ENCODE measurements around the gene COL5A1.

Gene COL5A1

GRCh38 chr9:134796882-134797281 lies 155.3 kb downstream of the COL5A1 start:
- H3K4me3 ChIP-seq (ENCODE audit: low read depth, low read length), result no peak overlapping the region
- H3K4me1 ChIP-seq (ENCODE audit: control insufficient read depth, insufficient read depth, low read length, unreplicated experiment), result no peaks in the 10 kb centered on the region
- H3K27me3 ChIP-seq (ENCODE audit: insufficient read depth, low read length), result no peaks in the 10 kb centered on the region

GRCh38 chr9:134800791-134801339 lies 159.3 kb downstream of the COL5A1 start:
- Histone ChIP-seq H3K27ac (ENCODE audit: low read depth, low read length) (no peak overlapping the region), H2AFZ (ENCODE audit: low read length, unreplicated experiment) (no peak overlapping the region), H3K36me3 (ENCODE audit: insufficient read depth, low read length) (peaks cover 38% of the 10 kb centered on the region), H3K79me2 (ENCODE audit: control insufficient read depth, insufficient read depth, low read length, unreplicated experiment) (no peaks in the 10 kb centered on the region), H3K27me3 (ENCODE audit: insufficient read depth, low read length) (no peaks in the 10 kb centered on the region), H3K4me1 (ENCODE audit: control insufficient read depth, insufficient read depth, low read length, unreplicated experiment) (no peaks in the 10 kb centered on the region), H3K4me3 (ENCODE audit: low read depth, low read length) (no peak overlapping the region)

More at GRCh38 chr9:134796882-134797281, 155.3 kb downstream of the COL5A1 start:
- Histone ChIP-seq H3K36me3 (ENCODE audit: insufficient read depth, low read length) (peaks cover 26% of the 10 kb centered on the region), H3K27ac (ENCODE audit: low read depth, low read length) (no peak overlapping the region), H3K79me2 (ENCODE audit: control insufficient read depth, insufficient read depth, low read length, unreplicated experiment) (no peaks in the 10 kb centered on the region), H2AFZ (ENCODE audit: low read length, unreplicated experiment) (no peak overlapping the region)

- H3K79me2 ChIP-seq (ENCODE audit: control insufficient read depth, insufficient read depth, low read length, unreplicated experiment), result no peaks in the 10 kb centered on the region
- no peaks in the 10 kb centered on the region for H3K27me3 ChIP-seq (ENCODE audit: insufficient read depth, low read length)
- H3K4me3 ChIP-seq (ENCODE audit: low read depth, low read length), result no peak overlapping the region
- H3K36me3 ChIP-seq (ENCODE audit: insufficient read depth, low read length), result peaks cover 35% of the 10 kb centered on the region
- H3K27ac ChIP-seq (ENCODE audit: low read depth, low read length), result no peak overlapping the region
- H2AFZ ChIP-seq (ENCODE audit: low read length, unreplicated experiment), result no peak overlapping the region
- H3K4me1 ChIP-seq (ENCODE audit: control insufficient read depth, insufficient read depth, low read length, unreplicated experiment), result no peaks in the 10 kb centered on the region
These were observed 160.7 kb downstream of the COL5A1 start for GRCh38 chr9:134802216-134802795.

GRCh38 chr9:134804871-134805270 lies 163.3 kb downstream of the COL5A1 start:
- Histone ChIP-seq H3K27ac (ENCODE audit: low read depth, low read length) (no peak overlapping the region), H3K4me3 (ENCODE audit: low read depth, low read length) (no peak overlapping the region), H3K79me2 (ENCODE audit: control insufficient read depth, insufficient read depth, low read length, unreplicated experiment) (no peaks in the 10 kb centered on the region), H3K36me3 (ENCODE audit: insufficient read depth, low read length) (peaks cover 44% of the 10 kb centered on the region; the same call in 1 of the 2 replicates), H3K27me3 (ENCODE audit: insufficient read depth, low read length) (no peaks in the 10 kb centered on the region), H3K4me1 (ENCODE audit: control insufficient read depth, insufficient read depth, low read length, unreplicated experiment) (no peaks in the 10 kb centered on the region), H2AFZ (ENCODE audit: low read length, unreplicated experiment) (no peak overlapping the region)

GRCh38 chr9:134807716-134808446 lies 166.3 kb downstream of the COL5A1 start:
- no peak overlapping the region for H3K27ac ChIP-seq (ENCODE audit: low read depth, low read length)
- H3K79me2 ChIP-seq (ENCODE audit: control insufficient read depth, insufficient read depth, low read length, unreplicated experiment), result no peaks in the 10 kb centered on the region
- no peaks in the 10 kb centered on the region for H3K4me1 ChIP-seq (ENCODE audit: control insufficient read depth, insufficient read depth, low read length, unreplicated experiment)
- H3K36me3 ChIP-seq (ENCODE audit: insufficient read depth, low read length), result peaks cover 40% of the 10 kb centered on the region
- no peak overlapping the region for H2AFZ ChIP-seq (ENCODE audit: low read length, unreplicated experiment)
- no peak overlapping the region for H3K4me3 ChIP-seq (ENCODE audit: low read depth, low read length)
- H3K27me3 ChIP-seq (ENCODE audit: insufficient read depth, low read length), result no peaks in the 10 kb centered on the region

- H3K79me2 ChIP-seq (ENCODE audit: control insufficient read depth, insufficient read depth, low read length, unreplicated experiment), result no peaks in the 10 kb centered on the region
- no peak overlapping the region for H3K27ac ChIP-seq (ENCODE audit: low read depth, low read length)
- H3K36me3 ChIP-seq (ENCODE audit: insufficient read depth, low read length), result peaks cover 44% of the 10 kb centered on the region
These were observed 166.8 kb downstream of the COL5A1 start for GRCh38 chr9:134808447-134808792.

GRCh38 chr9:134809292-134809691 lies 167.7 kb downstream of the COL5A1 start:
- Histone ChIP-seq H3K36me3 (ENCODE audit: insufficient read depth, low read length) (peaks cover 38% of the 10 kb centered on the region), H3K27ac (ENCODE audit: low read depth, low read length) (no peak overlapping the region), H3K27me3 (ENCODE audit: insufficient read depth, low read length) (no peaks in the 10 kb centered on the region), H3K79me2 (ENCODE audit: control insufficient read depth, insufficient read depth, low read length, unreplicated experiment) (no peaks in the 10 kb centered on the region), H3K4me1 (ENCODE audit: control insufficient read depth, insufficient read depth, low read length, unreplicated experiment) (no peaks in the 10 kb centered on the region), H3K4me3 (ENCODE audit: low read depth, low read length) (no peak overlapping the region), H2AFZ (ENCODE audit: low read length, unreplicated experiment) (no peak overlapping the region)

More at GRCh38 chr9:134808447-134808792, 166.8 kb downstream of the COL5A1 start:
- Histone ChIP-seq H3K4me3 (ENCODE audit: low read depth, low read length) (no peak overlapping the region), H3K4me1 (ENCODE audit: control insufficient read depth, insufficient read depth, low read length, unreplicated experiment) (no peaks in the 10 kb centered on the region), H2AFZ (ENCODE audit: low read length, unreplicated experiment) (no peak overlapping the region), H3K27me3 (ENCODE audit: insufficient read depth, low read length) (no peaks in the 10 kb centered on the region)

GRCh38 chr9:134809826-134810225 lies 168.2 kb downstream of the COL5A1 start:
- H2AFZ ChIP-seq (ENCODE audit: low read length, unreplicated experiment), result no peak overlapping the region
- no peak overlapping the region for H3K27ac ChIP-seq (ENCODE audit: low read depth, low read length)
- H3K4me1 ChIP-seq (ENCODE audit: control insufficient read depth, insufficient read depth, low read length, unreplicated experiment), result peaks cover 4% of the 10 kb centered on the region
- no peaks in the 10 kb centered on the region for H3K79me2 ChIP-seq (ENCODE audit: control insufficient read depth, insufficient read depth, low read length, unreplicated experiment)
- H3K4me3 ChIP-seq (ENCODE audit: low read depth, low read length), result no peak overlapping the region
- peaks cover 41% of the 10 kb centered on the region for H3K36me3 ChIP-seq (ENCODE audit: insufficient read depth, low read length)
- no peaks in the 10 kb centered on the region for H3K27me3 ChIP-seq (ENCODE audit: insufficient read depth, low read length)

GRCh38 chr9:134811079-134811672 lies 169.6 kb downstream of the COL5A1 start:
- Histone ChIP-seq H3K36me3 (ENCODE audit: insufficient read depth, low read length) (peaks cover 50% of the 10 kb centered on the region), H3K4me1 (ENCODE audit: control insufficient read depth, insufficient read depth, low read length, unreplicated experiment) (peaks cover 8% of the 10 kb centered on the region), H2AFZ (ENCODE audit: low read length, unreplicated experiment) (no peak overlapping the region), H3K4me3 (ENCODE audit: low read depth, low read length) (no peak overlapping the region), H3K79me2 (ENCODE audit: control insufficient read depth, insufficient read depth, low read length, unreplicated experiment) (no peaks in the 10 kb centered on the region), H3K27ac (ENCODE audit: low read depth, low read length) (no peak overlapping the region), H3K27me3 (ENCODE audit: insufficient read depth, low read length) (no peaks in the 10 kb centered on the region)

- Histone ChIP-seq H3K4me3 (ENCODE audit: low read depth, low read length) (no peak overlapping the region), H3K4me1 (ENCODE audit: control insufficient read depth, insufficient read depth, low read length, unreplicated experiment) (peaks cover 8% of the 10 kb centered on the region), H3K27ac (ENCODE audit: low read depth, low read length) (peak overlapping the region; percentile 20; the same call in 1 of the 2 replicates), H3K27me3 (ENCODE audit: insufficient read depth, low read length) (no peaks in the 10 kb centered on the region), H2AFZ (ENCODE audit: low read length, unreplicated experiment) (no peak overlapping the region), H3K36me3 (ENCODE audit: insufficient read depth, low read length) (peaks cover 54% of the 10 kb centered on the region), H3K79me2 (ENCODE audit: control insufficient read depth, insufficient read depth, low read length, unreplicated experiment) (no peaks in the 10 kb centered on the region)
These were observed 170.2 kb downstream of the COL5A1 start for GRCh38 chr9:134811673-134812342.

Data from ACC112 (cell line).